Small intestine (tissue), 4 donors: ENCODE measurements around the gene CLEC19A. TPM values are rescaled to one million over a fixed set of nuclear protein-coding genes. Genes with fewer than 3 reads are reported as not detected.

Source experiments
- polyA plus RNA-seq, 4 donors: library from polyadenylated mRNA; stranded (reverse) in 3 of 4; unstranded in 1 of 4; fragments of 200-250 nt in 3 of 4; fragments of 120-200 nt in 1 of 4; gene quantifications; one replicate each; pipeline versions ENCODE4 v1.2.1 to v1.2.3, GENCODE V29; 2013
- donor health status: healthy with polysubstance abuse.
- donor health status: Bipolar disorder and iron deficiency.
- donor health status: healthy.

Gene CLEC19A
- polyA plus RNA-seq, 4 donors = not detected

Other genes with a start within 250 kb of the CLEC19A start
- gene COQ7, start 218.1 kb upstream of the CLEC19A start, polyA plus RNA-seq = 10 to 100 TPM; 10.5 to 22.8 (median 19.3) TPM
- 1 to 10 TPM; 3.6 to 7.2 (median 6.1) TPM for gene ITPRIPL2, start 171.8 kb upstream of the CLEC19A start, polyA plus RNA-seq
- 1 to 10 TPM; 1.8 to 7.1 (median 3.3) TPM for gene SYT17, start 117.5 kb upstream of the CLEC19A start, polyA plus RNA-seq
- 10 to 100 TPM; 35.2 to 91.6 (median 72.2) TPM for gene TMC5, start 132.2 kb downstream of the CLEC19A start, polyA plus RNA-seq
- 10 to 100 TPM; 29.7 to 70.8 (median 38.9) TPM for gene GDE1, start 236.4 kb downstream of the CLEC19A start, polyA plus RNA-seq
- gene CCP110, start 238.2 kb downstream of the CLEC19A start, polyA plus RNA-seq = 10 to 100 TPM in 1 of 4 donors, 1 to 10 TPM in 3; 2.0 to 16.7 (median 4.0) TPM